ENCODE data around the gene UQCRHL.

The UQCRHL gene

GRCh38 chr1:15757575-15758342, 49.7 kb downstream of the UQCRHL start:
- no peak for DNase-seq

All from T-helper 2 cell (primary cell).